Parathyroid adenoma (tissue), 2 donors: ENCODE data around the gene NFATC2.

Experiments
- H2AFZ ChIP-seq: fragments of 300-600 bp; sonication (generic); one replicate; pipeline ENCODE4 v1.7.0; 2017; ENCODE audit warnings: antibody characterized with exemption, mild to moderate bottlenecking
- H3K27ac ChIP-seq: fragments of 300-600 bp; sonication (generic); one replicate; pipeline ENCODE4 v1.7.0; 2017
- H3K27me3 ChIP-seq: fragments of 300-600 bp; sonication (generic); one replicate; pipeline ENCODE4 v1.7.0; 2017; ENCODE audit warnings: low read length; ENCODE audit not compliant: control insufficient read depth, insufficient read depth
- H3K36me3 ChIP-seq: fragments of 300-600 bp; sonication (generic); one replicate; pipeline ENCODE4 v1.7.0; 2017; ENCODE audit warnings: low read length; ENCODE audit not compliant: control insufficient read depth, insufficient read depth
- H3K4me1 ChIP-seq: fragments of 300-600 bp; sonication (generic); one replicate; pipeline ENCODE4 v1.7.0; 2017; ENCODE audit warnings: control low read depth
- H3K4me2 ChIP-seq: fragments of 300-600 bp; sonication (generic); one replicate; pipeline ENCODE4 v1.7.0; 2017; ENCODE audit warnings: low read length
- H3K4me3 ChIP-seq: fragments of 300-600 bp; sonication (generic); one replicate; pipeline ENCODE4 v1.7.0; 2017; ENCODE audit warnings: low read depth, low read length
- H3K79me2 ChIP-seq: fragments of 300-600 bp; sonication (generic); one replicate; pipeline ENCODE4 v1.7.0; 2017; ENCODE audit warnings: control low read depth
- H3K9ac ChIP-seq: fragments of 300-600 bp; sonication (generic); one replicate; pipeline ENCODE4 v1.7.0; 2017; ENCODE audit warnings: mild to moderate bottlenecking
- H3K9me3 ChIP-seq: fragments of 300-600 bp; sonication (generic); one replicate; pipeline ENCODE4 v1.7.0; 2017; ENCODE audit warnings: low read length; ENCODE audit not compliant: control insufficient read depth
- TF ChIP-seq, protein P1 (sequence below): fragments of 300-600 bp; sonication (generic); IDR thresholded peaks from one replicate; pipeline ENCODE4 v1.7.0; 2017; ENCODE audit warnings: antibody characterized with exemption, mild to moderate bottlenecking
- donor health status: primary hyperparathyroidism.

Gene NFATC2

DNA sequence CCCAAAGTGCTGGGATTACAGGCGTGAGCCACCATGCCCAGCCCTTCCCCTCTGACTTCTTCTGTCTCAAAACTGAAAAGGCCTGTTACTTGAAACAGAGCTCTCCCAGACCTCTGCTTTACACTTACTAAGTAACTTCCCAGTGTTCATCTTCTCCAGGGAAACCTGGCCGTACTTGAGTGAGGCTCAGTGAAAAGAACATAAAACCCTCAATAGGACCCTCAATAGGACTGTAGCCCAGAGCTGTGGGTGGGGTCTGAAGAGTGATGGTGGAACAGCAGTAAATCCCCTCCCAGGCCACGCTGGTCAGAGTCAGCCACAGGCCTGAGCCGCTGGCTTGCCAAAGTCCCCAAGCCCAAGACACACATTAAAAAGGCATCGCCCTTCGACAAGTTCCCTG, 145.4 kb downstream of the NFATC2 start:
- H3K4me3 ChIP-seq, result no peak overlapping the region
- no peak overlapping the region for H3K4me2 ChIP-seq
- H3K79me2 ChIP-seq, result no peaks in the 10 kb centered on the region
- no peaks in the 10 kb centered on the region for H3K4me1 ChIP-seq
- no peaks in the 10 kb centered on the region for H3K36me3 ChIP-seq
- H3K9ac ChIP-seq, result no peak overlapping the region
- H3K27me3 ChIP-seq, result no peaks in the 10 kb centered on the region
- TF ChIP-seq, protein P1, sequence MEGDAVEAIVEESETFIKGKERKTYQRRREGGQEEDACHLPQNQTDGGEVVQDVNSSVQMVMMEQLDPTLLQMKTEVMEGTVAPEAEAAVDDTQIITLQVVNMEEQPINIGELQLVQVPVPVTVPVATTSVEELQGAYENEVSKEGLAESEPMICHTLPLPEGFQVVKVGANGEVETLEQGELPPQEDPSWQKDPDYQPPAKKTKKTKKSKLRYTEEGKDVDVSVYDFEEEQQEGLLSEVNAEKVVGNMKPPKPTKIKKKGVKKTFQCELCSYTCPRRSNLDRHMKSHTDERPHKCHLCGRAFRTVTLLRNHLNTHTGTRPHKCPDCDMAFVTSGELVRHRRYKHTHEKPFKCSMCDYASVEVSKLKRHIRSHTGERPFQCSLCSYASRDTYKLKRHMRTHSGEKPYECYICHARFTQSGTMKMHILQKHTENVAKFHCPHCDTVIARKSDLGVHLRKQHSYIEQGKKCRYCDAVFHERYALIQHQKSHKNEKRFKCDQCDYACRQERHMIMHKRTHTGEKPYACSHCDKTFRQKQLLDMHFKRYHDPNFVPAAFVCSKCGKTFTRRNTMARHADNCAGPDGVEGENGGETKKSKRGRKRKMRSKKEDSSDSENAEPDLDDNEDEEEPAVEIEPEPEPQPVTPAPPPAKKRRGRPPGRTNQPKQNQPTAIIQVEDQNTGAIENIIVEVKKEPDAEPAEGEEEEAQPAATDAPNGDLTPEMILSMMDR, result no peak
- no peak overlapping the region for H2AFZ ChIP-seq
- no peaks in the 10 kb centered on the region for H3K9me3 ChIP-seq
- no peak overlapping the region for H3K27ac ChIP-seq

DNA sequence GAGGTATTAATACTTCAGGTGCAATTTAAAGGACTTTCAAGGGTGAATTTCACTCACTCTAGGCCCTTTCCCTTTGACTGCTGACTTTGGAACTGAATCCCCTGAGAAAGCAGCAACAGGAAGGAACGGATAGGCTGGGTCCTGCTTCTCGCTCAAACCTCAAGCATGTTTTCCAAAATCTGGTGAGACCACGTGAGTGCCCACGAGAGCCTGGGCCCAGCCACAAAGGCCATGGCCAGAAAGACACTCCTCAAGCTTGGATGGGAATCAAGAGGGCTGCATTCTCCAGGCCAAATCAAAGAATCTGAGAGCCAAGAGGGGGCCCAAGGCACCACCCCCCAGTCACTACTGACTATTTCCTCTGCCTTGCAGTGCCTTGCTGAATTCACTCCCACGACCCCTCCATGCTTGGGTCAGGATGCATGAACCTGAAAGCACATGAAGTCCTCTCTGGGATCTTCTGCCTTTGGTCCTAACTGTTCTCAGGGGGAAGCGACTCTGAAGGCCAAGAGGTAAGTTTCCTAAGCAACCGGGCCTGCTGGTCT, 146.1 kb downstream of the NFATC2 start:
- no peak overlapping the region for H3K4me3 ChIP-seq
- no peaks in the 10 kb centered on the region for H3K79me2 ChIP-seq
- H3K4me1 ChIP-seq, result no peaks in the 10 kb centered on the region
- H3K27ac ChIP-seq, result no peak overlapping the region
- no peaks in the 10 kb centered on the region for H3K9me3 ChIP-seq
- H3K36me3 ChIP-seq, result no peaks in the 10 kb centered on the region
- TF ChIP-seq, protein P1, result no peak
- no peak overlapping the region for H3K9ac ChIP-seq
- no peak overlapping the region for H2AFZ ChIP-seq
- H3K4me2 ChIP-seq, result no peak overlapping the region
- no peaks in the 10 kb centered on the region for H3K27me3 ChIP-seq

DNA sequence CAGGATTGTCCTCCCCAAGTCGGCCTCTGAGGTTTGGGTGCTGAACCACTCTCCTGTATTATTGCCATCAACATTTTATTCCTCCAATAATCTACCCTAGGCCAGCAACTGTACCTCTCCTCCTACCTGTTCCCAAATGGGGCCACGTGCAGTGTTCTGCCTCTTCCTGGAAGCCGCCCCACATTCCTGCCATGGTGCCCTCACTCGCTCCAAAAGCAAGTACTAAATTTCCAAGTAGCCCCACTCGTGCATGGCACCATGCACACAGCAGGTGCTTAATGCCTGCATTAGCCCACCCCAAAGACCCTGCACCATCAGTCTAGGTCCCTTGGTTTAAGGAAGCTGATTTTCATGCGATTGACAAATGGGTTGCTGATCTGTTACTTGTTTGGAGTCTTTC, 147.8 kb downstream of the NFATC2 start:
- Histone ChIP-seq H3K79me2 (no peaks in the 10 kb centered on the region), H2AFZ (no peak overlapping the region), H3K9me3 (no peaks in the 10 kb centered on the region), H3K36me3 (no peaks in the 10 kb centered on the region), H3K9ac (no peak overlapping the region), H3K4me2 (no peak overlapping the region), H3K4me3 (no peak overlapping the region), H3K27me3 (no peaks in the 10 kb centered on the region), H3K4me1 (no peaks in the 10 kb centered on the region), H3K27ac (no peak overlapping the region)
- TF ChIP-seq, protein P1, result no peak

DNA sequence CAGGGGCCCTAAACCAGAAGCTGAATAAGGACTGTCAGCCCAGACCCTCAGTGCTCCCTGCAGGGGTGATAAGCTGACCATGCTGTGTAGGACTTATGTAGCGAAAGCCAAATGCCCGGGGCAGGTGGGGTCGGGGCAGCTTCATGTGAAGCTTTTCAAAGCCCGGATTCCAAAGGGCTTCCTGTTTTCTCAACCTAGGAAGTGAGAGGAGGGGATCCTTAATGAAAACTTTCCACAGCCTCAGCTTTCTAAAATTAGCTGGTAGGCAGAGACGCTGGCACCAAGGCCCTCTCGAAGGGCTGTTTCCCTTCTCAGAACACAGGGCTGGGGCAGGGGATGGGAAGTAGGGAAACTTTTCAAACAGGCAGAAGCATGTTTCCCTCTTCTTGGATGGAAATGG, 148.9 kb downstream of the NFATC2 start:
- Histone ChIP-seq H3K27ac (no peak overlapping the region), H3K9ac (no peak overlapping the region), H3K36me3 (no peaks in the 10 kb centered on the region)

More for the DNA sequence above, 148.9 kb downstream of the NFATC2 start:
- Histone ChIP-seq H2AFZ (no peak overlapping the region), H3K4me2 (no peak overlapping the region), H3K79me2 (no peaks in the 10 kb centered on the region), H3K4me3 (no peak overlapping the region), H3K27me3 (no peaks in the 10 kb centered on the region), H3K4me1 (no peaks in the 10 kb centered on the region), H3K9me3 (no peaks in the 10 kb centered on the region)
- TF ChIP-seq, protein P1, result no peak
